Medulla oblongata (tissue), 1 donor: ENCODE measurements around the gene GNAS.

Experiments
- DNase-seq: peaks from one replicate; pipeline ENCODE4 v3.0.0-alpha.2; 2015; ENCODE audit errors: extremely low spot score

Gene GNAS

DNA sequence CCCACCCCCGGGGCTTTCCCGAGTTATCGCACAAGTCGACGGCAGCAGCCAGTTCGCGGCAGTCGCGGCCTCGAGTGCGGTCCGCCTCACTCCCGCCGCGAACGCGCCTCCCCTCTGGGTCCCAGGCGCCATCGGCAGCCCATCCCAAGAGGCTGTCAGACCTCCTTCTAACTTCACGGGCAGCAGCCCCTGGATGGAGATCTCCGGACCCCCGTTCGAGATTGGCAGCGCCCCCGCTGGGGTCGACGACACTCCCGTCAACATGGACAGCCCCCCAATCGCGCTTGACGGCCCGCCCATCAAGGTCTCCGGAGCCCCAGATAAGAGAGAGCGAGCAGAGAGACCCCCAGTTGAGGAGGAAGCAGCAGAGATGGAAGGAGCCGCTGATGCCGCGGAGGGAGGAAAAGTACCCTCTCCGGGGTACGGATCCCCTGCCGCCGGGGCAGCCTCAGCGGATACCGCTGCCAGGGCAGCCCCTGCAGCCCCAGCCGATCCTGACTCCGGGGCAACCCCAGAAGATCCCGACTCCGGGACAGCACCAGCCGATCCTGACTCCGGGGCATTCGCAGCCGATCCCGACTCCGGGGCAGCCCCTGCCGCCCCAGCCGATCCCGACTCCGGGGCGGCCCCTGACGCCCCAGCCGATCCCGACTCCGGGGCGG lies 1.6 kb downstream of the GNAS start:
- no peak for DNase-seq

DNA sequence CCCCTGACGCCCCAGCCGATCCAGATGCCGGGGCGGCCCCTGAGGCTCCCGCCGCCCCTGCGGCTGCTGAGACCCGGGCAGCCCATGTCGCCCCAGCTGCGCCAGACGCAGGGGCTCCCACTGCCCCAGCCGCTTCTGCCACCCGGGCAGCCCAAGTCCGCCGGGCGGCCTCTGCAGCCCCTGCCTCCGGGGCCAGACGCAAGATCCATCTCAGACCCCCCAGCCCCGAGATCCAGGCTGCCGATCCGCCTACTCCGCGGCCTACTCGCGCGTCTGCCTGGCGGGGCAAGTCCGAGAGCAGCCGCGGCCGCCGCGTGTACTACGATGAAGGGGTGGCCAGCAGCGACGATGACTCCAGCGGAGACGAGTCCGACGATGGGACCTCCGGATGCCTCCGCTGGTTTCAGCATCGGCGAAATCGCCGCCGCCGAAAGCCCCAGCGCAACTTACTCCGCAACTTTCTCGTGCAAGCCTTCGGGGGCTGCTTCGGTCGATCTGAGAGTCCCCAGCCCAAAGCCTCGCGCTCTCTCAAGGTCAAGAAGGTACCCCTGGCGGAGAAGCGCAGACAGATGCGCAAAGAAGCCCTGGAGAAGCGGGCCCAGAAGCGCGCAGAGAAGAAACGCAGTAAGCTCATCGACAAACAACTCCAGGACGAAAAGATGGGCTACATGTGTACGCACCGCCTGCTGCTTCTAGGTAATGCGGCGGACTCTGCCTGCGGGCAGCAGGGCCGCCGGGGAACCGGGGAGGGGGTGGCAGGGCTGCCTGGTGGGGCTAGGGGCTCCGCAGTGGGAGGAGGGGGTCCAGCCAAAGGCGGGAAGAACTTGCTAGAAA lies 2.3 kb downstream of the GNAS start:
- DNase-seq: no peak

DNA sequence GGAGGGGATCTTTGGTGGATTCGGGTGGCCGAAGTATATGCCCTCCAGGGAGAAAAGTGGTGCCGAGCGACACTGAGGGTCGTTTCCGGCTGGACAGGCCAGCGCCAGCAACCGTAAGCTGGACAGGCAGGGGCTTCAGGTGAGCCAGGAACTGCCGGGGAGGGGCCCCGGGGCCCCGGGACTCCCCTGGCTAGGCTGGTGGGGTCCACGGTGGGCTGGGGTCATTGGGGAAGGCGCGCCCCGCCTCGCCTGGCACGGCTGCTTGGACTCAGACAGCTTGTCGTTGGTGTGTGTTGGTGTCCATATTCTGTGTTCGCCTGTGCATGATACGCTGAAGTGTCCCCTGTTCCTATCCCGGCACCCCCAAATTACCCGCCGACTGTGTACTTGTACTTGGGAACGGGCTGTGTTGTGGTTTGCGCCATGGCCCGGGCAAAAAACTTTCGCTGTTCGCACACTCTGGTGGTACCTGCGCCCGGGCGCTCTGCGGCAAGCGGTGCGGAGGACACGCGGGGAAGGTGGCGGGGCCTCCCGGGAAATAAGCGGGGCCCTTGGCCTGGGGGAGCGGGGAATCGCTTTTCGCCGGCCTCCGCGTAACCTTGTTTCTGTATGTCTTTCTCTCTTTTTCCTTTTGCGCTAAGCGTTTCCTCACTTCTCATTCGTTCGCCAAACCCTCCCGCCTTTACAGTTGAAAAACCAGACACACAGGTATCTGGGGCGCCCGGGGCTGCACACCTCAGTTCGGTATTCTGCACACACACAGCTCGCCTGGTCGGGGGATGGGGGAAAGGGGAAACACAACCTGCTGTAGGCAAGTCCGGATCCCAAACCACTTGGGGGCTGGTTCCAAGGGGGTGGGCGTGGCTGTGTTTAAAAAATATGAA lies 3.2 kb downstream of the GNAS start:
- no peak for DNase-seq

DNA sequence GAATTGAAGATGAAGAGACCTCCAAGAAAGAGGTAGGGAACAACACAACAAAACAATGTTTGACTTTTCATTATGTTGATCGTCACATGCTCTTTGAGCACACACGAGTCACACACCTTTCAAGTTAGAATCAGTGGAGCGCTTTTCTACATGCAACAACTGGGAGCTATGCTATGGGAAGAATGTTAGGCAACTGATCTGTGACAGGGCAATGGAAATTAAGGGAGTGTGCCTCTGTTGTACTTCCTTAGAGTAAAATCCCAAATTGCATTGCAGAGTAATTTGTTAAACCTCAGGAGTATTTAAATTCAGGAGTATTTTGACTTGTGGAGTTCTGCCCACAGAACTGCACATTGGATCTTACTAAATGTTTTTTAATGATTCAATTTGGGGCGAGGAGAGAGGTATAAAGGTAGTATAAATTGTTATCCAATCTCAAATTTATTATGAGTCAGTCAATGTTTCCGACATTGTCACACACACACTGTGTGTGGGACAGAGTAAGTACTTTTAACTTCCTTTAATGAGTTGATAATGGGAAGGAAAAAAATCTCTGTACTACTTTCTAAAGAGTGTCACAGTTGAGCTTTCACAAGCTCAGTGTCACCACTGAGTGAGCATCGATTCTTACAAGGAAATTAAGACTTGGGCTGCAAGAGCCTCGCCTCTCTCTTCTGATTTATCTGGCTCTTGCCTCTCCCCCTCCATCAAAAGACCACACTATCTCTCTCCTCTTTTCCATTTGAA lies 10.7 kb downstream of the GNAS start:
- DNase-seq: no peak

DNA sequence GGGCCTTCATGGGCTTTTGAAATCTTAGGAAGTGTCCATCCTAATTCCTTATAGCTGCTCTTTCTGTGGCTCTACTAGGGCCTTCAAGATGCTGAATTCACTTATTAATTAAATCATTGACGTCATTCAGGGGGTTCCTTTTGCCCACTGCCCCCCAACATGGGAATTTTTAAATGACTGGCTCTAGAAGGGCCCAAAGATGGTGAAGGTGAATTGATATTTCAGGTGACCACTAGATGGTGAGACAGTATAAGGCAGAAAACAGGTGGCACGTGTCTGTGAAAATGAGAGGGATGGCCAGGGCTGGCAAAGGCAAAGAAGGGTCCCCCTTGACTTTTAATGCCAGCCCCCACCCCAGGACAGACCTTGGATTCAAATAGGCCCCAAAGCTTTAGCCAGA lies 11.8 kb downstream of the GNAS start:
- DNase-seq: no peak

DNA sequence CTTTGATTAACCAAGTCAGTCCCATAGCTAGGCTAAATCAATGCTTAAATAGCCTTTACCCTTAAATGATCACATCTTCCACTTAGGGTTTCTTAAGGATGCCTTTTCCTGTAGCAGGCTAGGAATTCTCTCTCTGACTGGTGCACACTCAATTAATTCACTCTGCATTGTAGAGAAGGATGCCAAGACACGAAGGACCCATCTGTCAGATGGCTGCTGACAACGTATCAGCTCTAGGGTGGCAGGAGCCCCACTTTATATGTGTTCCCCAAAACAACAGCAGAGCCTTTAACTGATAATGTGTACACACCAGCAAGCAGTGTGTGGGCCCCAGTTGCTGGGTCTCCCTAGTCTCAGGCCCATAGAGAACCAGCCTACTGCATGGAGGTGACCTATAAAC lies 13.3 kb downstream of the GNAS start:
- DNase-seq: no peak

DNA sequence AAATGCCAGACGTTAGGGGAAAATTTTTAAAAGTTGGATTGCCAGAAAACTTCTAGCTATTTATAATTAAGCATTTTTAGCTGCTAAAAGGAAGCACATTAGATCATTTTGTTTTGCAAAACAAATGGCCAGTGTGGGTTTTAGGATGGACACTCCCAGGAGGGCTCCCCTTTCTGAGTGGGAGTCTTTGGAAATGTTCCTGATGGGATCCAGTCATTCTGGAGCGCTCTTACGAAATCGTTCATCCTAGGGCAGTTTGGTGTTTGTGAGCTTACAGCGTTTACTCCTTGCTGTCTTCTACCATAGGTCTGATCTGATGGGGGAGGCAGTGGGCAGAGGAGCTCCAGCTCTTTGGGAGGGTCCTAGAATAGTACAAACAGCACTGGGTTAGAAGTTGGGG lies 14.7 kb downstream of the GNAS start:
- no peak for DNase-seq

DNA sequence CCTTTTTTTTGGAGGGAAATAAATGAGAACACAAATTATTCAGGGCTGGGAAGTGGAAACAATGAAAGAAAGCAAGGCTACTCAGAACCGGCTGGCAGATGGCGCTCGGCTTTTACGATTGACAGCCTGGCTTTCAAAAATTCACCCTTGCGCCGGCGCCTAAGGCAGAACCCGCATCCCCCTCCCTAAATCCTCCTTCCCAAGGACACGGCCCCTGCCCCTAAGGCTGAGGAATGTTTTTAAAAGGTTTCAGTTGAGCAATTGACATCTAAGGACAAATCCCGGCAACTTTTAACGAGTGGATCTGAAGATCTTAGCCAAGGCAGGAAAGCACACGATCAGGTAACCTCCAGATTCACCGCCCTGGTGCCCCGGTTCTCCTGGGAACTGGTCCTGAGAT lies 16.3 kb downstream of the GNAS start:
- peak; percentile 54 for DNase-seq

DNA sequence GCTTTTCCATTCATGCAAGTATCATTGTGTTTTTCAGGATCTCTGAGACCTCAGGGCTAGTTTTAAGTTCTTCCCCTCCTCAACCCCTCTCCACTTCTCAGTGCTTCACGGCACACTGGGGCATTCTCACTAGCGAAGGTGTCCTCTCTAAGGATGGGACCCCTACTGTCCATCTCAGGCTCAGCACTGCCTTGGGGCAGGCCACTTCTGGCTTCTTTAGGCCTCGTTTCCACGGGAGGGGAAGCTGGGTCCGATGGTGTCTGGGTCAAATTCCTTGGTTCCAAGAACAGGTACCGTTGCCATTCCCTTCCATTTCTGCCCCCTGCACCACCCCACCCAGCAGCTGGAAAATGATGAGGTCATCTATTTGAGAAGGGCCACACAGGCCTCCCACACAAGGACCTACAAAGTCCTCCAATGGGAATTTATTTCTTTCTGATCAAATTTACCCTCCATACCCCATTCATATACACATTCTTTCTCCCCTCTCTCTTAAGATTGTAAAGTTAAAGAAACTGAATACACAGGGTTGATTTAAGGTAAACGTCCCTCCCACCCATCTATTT lies 17.2 kb downstream of the GNAS start:
- DNase-seq: no peak

DNA sequence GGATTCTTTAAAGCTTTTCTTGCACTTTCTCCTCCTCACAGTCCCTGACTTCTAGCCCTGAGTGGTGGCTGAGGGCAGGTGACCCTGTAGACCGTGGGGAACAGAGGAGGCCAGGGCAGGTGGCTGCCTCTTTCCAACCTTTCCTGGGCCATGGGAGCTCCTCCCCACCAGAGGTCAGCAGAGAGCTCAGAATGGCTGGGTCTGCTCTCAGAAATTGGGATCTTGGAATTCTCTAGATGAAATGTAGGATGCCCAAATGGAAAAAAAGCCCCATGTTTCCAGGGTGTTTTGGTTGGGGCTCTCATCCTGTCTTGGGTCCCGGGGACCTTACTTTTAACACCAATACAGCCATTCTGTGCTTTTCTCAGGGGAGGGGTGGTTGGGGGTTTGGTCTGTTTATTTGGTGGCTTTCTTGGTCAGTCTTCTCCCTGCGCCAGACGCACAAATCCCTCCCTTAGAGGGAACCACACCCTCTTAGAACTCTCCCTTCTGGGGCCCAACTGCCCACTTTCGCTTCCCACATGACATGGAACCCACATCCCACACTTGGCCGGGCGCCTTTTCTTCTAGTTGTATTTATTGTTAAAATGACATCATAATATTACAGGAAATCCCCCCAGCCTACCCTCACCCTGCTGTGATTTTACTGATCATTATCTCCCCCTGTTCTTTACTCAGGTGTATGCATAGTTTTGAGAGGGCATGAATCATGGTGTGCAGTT lies 17.9 kb downstream of the GNAS start:
- peak; percentile 80 for DNase-seq

DNA sequence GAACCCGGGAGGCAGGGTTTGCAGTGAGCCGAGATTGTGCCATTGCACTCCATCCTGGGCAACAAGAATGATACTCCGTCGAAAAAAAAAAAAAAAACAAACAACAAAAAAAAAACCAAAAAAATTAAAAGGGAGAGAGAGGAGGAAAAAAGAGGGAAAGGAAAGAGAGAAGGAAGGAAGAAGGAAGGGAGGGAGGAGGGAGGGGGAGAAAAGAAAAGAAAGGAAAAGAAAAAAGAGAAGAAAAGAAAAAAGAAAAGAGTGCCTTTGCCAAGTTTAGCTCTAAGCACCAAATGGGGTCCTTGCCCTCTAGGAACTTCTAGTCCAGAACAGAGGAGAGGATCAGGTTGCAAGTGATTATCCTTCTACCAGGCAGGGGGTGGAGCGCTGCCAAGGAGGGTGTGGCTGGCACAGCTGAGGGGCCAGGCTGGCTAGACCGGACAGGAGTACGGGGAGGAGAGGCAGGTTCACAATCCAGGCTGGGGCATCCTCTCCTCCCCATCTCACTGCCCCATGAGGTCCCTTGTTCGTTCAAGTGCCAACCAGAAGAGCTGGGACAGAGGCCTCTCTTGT lies 19.1 kb downstream of the GNAS start:
- no peak for DNase-seq

DNA sequence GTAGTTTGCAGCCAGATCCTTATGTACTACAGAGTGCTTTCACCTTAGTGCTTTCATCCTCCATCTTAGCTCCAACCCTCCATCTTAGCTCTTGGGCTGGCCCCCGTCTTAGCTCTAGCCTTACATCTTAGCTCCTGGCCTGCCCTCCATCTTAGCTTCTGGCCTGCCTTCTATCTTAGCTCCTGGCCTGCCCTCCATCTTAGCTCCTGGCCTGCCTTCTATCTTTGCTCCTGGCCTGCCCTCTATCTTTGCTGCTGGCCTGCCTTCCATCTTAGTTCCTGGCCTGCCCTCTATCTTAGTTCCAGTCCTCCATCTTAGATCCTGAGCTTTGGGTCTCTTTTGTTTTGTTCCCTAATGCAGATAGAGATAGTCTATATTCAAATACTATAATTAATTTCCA lies 22.0 kb downstream of the GNAS start:
- DNase-seq: no peak

DNA sequence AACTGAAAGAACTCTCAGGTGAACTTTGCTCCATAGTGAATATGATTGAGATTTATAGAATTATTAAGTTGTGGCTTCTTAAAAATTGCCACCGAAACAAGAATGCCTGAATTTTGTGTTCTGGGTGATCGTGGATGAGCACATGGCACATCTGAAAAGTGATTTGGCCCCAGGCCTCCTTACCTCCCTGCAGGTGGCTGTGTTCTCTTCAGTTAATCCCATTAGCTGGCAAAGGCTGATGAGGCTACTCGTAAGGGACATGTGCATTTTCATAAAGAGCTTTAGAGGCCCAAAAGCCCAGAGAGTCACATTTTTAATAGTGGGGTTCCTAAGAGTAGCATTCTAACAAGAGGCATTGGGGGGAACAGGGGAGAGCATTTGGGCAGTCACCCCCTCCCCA lies 22.6 kb downstream of the GNAS start:
- no peak for DNase-seq

DNA sequence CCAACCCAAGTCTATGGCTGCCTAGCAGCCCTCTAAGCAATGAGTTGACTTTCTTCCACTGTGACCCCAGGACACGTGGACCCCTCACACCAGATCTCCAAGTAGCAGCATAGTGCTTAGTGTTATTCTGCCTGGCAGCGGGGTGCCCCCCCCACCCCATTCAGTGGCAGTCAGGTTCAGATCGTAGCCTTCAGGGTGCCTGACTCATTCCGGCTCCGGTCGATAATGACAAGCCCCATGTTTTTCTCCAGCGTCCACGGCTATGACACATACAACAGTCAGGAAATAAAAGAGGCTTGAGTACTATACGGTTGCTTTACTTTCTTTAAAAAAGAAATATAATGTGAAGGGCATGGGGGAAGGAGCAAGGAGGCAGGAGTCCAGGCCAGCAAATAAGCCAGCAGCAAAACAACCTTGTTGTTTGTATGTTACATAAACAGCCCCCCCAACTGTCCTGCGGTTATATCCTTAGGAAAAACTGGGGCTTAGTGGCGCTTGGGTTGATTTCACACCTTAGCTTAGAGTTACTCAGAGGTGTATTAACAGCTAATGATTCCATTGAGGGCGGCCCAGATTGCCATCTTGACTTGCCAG lies 23.1 kb downstream of the GNAS start:
- no peak for DNase-seq

DNA sequence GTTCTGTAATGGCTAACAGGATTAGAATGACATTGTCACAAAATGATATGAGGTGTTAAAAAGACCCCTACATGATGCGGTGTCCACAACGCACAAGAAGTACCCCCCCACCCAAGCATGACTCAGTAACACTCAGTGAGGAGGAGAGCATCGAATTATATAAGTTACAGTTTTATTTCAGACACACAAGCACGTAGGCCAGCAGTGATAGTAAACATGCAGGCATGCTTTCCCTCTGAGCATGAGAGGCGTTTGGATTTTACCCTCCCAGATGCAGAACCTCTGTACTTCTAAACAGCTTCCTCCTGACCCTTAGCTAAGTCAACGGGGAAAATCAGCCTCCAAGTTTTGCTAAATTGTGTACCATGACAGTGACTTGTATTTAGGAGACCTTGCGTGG lies 23.9 kb downstream of the GNAS start:
- no peak for DNase-seq

DNA sequence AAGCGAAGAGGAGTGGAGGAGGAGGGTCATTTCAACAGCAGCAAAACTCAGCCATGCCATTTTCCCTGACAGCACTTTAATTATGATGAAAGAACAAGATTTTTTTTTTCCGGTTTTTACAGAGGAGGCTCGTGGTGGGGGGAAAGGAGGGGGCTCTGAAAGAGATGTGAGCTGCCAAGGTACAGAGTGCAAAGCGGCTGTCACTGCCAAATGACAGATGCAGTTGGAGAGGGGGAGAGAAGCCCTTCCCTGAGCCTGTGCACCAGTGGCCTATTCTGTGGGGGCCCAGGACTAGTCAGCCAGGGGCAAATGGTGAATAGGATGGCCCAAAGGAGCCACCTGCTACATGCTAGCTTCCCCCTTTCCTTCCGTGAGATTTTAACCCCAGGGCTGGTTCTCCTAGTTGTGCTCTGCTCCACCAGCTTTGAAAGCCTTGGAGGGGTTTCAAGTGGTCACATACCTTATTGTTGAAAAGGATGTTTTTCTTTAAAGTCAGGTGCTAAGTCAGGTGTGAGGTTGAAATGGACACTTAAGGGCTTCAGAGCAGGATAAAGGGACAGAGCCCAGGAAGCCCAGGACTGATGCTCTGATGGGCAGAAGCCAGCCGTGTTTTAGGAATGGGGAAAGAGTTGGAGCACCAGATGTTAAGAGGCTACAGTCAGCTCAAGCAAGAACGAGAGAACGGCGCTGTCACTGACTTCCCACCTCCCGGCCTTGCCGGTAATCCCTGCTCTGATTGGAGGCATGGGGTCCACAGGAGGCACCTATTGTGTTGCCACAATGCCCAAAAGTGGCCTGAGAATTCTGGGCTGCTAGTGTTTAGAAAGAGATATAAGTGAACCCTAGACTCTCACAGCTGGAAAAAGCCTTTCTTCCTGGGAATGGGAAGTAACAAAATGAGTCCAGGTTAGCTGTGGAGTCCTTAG lies 24.8 kb downstream of the GNAS start:
- DNase-seq: no peak

DNA sequence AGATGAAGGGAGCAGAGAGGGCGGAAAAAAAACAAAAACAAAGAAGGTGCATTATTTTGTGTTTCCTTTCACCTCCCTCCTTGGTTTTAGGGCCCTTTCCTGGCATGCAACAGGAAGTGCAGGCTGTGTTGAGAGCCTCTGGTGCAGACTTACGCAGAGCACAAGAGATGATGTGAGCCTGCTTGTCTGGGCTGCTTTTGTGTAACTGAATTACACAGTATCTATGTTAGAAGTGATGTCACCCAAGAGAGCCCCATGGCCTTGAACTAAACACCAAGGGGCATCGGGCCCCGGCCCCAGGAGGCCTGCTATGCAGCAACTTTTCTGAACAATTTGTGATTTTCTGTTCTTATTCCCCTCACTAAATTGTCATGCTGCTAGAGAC lies 25.5 kb downstream of the GNAS start:
- no peak for DNase-seq

DNA sequence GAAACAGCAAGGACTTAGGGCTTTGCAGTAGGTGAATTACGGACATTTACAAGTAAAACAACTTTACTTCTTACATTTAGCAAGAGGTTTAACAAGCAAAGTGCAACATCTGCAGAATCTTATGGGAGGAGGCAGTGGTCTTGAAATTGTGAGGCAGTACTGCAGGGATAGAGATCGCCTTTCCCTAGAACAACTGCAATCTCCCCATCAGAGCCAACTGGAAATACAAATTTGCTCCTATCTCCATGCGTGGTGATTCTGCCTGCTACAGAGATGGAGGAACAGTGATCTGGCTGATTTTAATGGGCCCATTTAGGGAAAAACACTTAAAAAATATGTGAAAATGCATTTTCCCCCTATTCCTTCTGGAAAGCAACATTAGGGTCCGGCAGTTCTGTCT lies 25.9 kb downstream of the GNAS start:
- DNase-seq: no peak

DNA sequence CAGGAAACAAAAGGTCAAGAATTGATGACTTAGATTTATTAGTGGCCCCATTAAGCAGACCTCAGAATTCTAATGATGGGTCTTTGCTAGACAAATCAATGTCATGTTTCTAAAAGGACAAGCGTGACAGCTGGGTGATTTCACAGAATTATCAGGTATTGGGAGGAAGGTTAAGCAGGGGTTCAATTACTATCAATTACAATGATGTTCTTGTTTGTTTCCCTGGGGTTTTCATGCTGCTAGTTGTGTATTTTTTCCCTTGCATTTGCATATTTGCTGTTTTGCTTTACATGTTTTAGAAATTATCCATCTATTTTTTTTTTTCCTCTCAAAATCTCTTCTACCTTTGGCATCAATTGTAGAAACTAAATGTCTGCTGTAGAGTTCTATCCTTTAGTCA lies 27.9 kb downstream of the GNAS start:
- no peak for DNase-seq
